ENCODE measurements around the gene ODF2.
A peak's percentile ranks its signal among the peaks of the same experiment; 100 is the strongest.
"Not testable (repeated sequence)": the region's sequence is repeated elsewhere in the genome, so short reads cannot be mapped to it uniquely, and the experiment has no call there.

Gene ODF2

GRCh38 chr9:128438343-128439109, 17.3 kb upstream of the ODF2 start:
- TF ChIP-seq ELF4 (IDR thresholded peaks at IDR 0.05) (no peak), FOXM1 (IDR thresholded peaks at IDR 0.05; ENCODE audit: borderline replicate concordance) (no peak), TARDBP (IDR thresholded peaks at IDR 0.05) (no peak), PKNOX1 (IDR thresholded peaks at IDR 0.05) (no peak), CTBP1 (IDR thresholded peaks at IDR 0.05; ENCODE audit: borderline replicate concordance) (no peak), FOXK2 (IDR thresholded peaks at IDR 0.05) (no peak), NFRKB (IDR thresholded peaks at IDR 0.05) (no peak), SUZ12 (IDR thresholded peaks at IDR 0.05) (no peak), ZNF384 (IDR thresholded peaks at IDR 0.05) (no peak), L3MBTL2 (conservative IDR thresholded peaks at IDR 0.05) (no peak), HDGF (IDR thresholded peaks at IDR 0.05; ENCODE audit: borderline replicate concordance) (no peak), ARNT (IDR thresholded peaks at IDR 0.05) (no peak), FOXA1 (IDR thresholded peaks at IDR 0.05) (no peak), LEF1 (IDR thresholded peaks at IDR 0.05; ENCODE audit: borderline replicate concordance) (no peak), SP1 (IDR thresholded peaks at IDR 0.05) (no peak), BHLHE40 (IDR thresholded peaks at IDR 0.05; ENCODE audit: borderline replicate concordance) (no peak)
- CTCF ChIA-PET = interaction anchor here (0.6 to 1.1 kb wide), 11 partner anchors 15 to 346 kb away, joined by 3 to 4 read pairs (median 3); partner anchors contain the start of gene CERCAM
- DNase-seq (ENCODE audit: extremely low spot score) = peak; percentile 89
- POLR2A ChIA-PET = no interaction called here

GRCh38 chr9:128439273-128439672, 16.5 kb upstream of the ODF2 start:
- no peak for DNase-seq (ENCODE audit: extremely low spot score)
- POLR2A ChIA-PET = no interaction called here

GRCh38 chr9:128442150-128442549, 13.7 kb upstream of the ODF2 start:
- DNase-seq (ENCODE audit: extremely low spot score) = no peak
- no peak for TF ChIP-seq TARDBP (IDR thresholded peaks at IDR 0.05)
- CTCF ChIA-PET = no interaction called here
- POLR2A ChIA-PET = no interaction called here

More at GRCh38 chr9:128439273-128439672, 16.5 kb upstream of the ODF2 start:
- CTCF ChIA-PET = interaction anchor here (0.6 to 1.1 kb wide), 7 partner anchors 16 to 237 kb away, joined by 3 to 4 read pairs (median 3); partner anchors contain the start of gene CERCAM
- TF ChIP-seq ZNF384 (IDR thresholded peaks at IDR 0.05) = no peak
- TF ChIP-seq PKNOX1 (IDR thresholded peaks at IDR 0.05) = no peak
- no peak for TF ChIP-seq LEF1 (IDR thresholded peaks at IDR 0.05; ENCODE audit: borderline replicate concordance)
- TF ChIP-seq ELF4 (IDR thresholded peaks at IDR 0.05) = no peak
- no peak for TF ChIP-seq FOXK2 (IDR thresholded peaks at IDR 0.05)
- TF ChIP-seq FOXM1 (IDR thresholded peaks at IDR 0.05; ENCODE audit: borderline replicate concordance) = no peak
- no peak for TF ChIP-seq ARNT (IDR thresholded peaks at IDR 0.05)
- TF ChIP-seq SUZ12 (IDR thresholded peaks at IDR 0.05) = no peak
- no peak for TF ChIP-seq BHLHE40 (IDR thresholded peaks at IDR 0.05; ENCODE audit: borderline replicate concordance)
- no peak for TF ChIP-seq NFRKB (IDR thresholded peaks at IDR 0.05)

GRCh38 chr9:128446505-128446904, 9.3 kb upstream of the ODF2 start:
- POLR2A ChIA-PET = not testable (repeated sequence)
- CTCF ChIA-PET = interaction anchor here (0.6 kb wide), 1 partner anchor 677 kb away, joined by 3 read pairs; no protein-coding TSS in a partner anchor

GRCh38 chr9:128448746-128449145, 7.1 kb upstream of the ODF2 start:
- POLR2A ChIA-PET = no interaction called here
- no peak for DNase-seq (ENCODE audit: extremely low spot score)
- CTCF ChIA-PET = interaction anchor here (0.6 kb wide), 1 partner anchor 506 kb away, joined by 4 read pairs; no protein-coding TSS in a partner anchor
- no peak for TF ChIP-seq NFRKB (IDR thresholded peaks at IDR 0.05)

More at GRCh38 chr9:128446505-128446904, 9.3 kb upstream of the ODF2 start:
- DNase-seq (ENCODE audit: extremely low spot score) = not testable (repeated sequence)

- DNase-seq (ENCODE audit: extremely low spot score) = no peak
- TF ChIP-seq PKNOX1 (IDR thresholded peaks at IDR 0.05) = no peak
- no peak for TF ChIP-seq ARNT (IDR thresholded peaks at IDR 0.05)
- no peak for TF ChIP-seq L3MBTL2 (conservative IDR thresholded peaks at IDR 0.05)
- no peak for TF ChIP-seq HDGF (IDR thresholded peaks at IDR 0.05; ENCODE audit: borderline replicate concordance)
- POLR2A ChIA-PET = no interaction called here
- CTCF ChIA-PET = interaction anchor here (0.7 kb wide), 1 partner anchor 45 kb away, joined by 3 read pairs; no protein-coding TSS in a partner anchor
These were observed 815 bp upstream of the ODF2 start for GRCh38 chr9:128454991-128455390.

GRCh38 chr9:128456613-128457061, 831 bp downstream of the ODF2 start:
- POLR2A ChIA-PET = no interaction called here
- CTCF ChIA-PET = interaction anchor here (0.7 kb wide), 1 partner anchor 171 kb away, joined by 5 read pairs; no protein-coding TSS in a partner anchor
- peak; percentile 85 for TF ChIP-seq PKNOX1 (IDR thresholded peaks at IDR 0.05)
- peak; percentile 86 for TF ChIP-seq L3MBTL2 (conservative IDR thresholded peaks at IDR 0.05)
- no peak for TF ChIP-seq TARDBP (IDR thresholded peaks at IDR 0.05)
- peak; percentile 82 for DNase-seq (ENCODE audit: extremely low spot score)
